ENCODE data around the gene DNAH1.
"Not testable (repeated sequence)": the region's sequence is repeated elsewhere in the genome, so short reads cannot be mapped to it uniquely, and the experiment has no call there.

Gene DNAH1

DNA sequence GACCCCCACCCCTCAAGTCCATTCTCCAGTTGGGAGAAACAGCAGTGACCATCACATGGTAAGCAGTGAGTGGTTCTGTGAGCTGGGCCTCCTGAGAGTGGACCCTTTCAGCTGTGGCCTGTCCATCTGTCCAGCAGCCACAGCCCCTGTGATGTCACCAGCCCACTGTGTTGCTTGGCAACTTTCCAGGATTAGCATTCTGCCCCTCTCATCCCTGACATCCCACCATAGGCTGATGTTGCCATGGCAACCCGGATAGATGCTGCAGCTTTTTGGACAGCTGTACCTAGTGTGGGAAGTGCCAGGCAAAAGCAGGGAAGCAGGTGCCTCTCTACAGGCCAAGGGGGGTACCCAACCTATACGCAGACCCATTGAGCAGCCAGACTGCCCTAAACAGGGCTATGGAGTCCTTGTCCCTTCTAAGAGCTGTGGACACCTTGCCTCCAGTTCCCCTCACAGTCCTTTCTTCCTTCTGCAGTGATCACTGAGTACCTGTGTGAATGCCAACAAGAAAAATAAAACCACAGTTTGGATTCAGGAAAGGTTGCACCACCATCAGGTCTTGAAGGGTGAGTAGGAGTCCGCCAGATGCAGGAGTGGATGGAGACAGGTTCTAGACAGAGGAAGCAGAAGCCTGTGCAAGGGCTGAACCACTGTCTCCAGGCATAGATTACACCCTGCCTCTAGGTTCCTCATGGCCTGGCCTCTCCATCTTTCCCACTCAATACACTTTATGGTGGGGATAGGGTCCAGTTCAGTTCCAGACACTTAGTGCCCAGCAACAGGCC is at the start of gene DNAH1:
TSS of gene DNAH1 (plus strand) at position 343 of the 788 bp plus-strand sequence. CDS start 6,124 bp downstream, outside the sequence.
- DNase-seq: no peak

DNA sequence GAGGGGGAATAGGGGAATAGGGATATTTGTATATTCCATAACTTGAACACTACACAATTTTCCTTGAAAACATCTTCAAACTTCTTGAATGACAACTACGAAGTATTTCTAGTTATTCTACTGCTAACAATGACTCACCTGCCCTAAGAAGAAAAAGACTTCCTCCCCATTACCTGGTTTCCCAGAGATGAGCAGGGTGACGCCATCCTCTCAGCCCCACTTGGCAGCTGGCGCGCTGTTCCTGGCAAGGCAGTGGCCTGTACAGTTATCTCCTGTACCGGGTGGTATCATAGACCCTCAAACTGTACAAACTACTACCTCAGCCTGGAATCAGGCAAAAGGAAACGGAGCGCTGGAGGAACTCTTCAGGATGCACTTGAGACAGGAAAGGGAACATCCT is 48.1 kb upstream of the DNAH1 start:
- DNase-seq: no peak

DNA sequence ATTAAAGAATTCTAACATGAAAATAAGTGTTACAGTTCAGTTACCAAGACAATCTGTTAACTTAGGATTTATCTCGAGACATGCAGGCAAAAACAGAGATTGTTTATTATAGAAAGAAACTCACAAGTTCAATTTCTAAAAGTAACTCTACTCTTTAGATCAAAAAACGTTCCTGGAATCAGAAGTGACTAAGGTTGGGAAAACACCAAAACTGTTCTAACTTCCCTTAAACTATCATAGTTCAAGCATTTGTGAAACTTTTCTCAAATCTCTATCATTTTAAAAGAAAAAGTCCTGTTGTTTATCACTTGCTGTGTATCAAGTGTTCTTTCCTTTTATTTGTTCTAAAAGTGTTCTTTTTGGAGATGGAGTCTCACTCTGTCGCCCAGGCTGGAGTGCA is 46.3 kb upstream of the DNAH1 start:
- no peak for DNase-seq

DNA sequence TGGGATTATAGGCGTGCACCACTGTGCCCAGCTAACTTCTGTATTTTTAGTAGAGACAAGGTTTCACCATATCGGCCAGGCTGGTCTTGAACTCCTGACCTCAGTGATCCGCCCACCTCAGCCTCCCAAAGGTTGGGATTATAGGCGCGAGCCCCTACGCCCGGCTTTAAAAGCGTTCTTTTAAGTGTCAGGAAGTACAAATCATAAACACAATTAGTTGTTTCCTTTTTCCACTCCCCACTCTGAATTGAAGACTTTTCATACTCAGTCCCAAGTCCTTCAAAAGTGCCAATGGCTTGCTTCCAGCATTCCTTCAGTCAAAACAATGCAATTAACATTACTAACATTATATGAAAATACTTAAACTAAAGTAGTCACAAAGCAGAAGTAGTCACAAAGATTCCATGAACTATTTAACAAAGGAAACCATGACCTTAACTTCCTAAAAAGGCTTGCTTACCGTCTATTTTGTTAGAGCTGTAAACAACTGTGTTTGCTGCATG is 45.8 kb upstream of the DNAH1 start:
- no peak for DNase-seq

DNA sequence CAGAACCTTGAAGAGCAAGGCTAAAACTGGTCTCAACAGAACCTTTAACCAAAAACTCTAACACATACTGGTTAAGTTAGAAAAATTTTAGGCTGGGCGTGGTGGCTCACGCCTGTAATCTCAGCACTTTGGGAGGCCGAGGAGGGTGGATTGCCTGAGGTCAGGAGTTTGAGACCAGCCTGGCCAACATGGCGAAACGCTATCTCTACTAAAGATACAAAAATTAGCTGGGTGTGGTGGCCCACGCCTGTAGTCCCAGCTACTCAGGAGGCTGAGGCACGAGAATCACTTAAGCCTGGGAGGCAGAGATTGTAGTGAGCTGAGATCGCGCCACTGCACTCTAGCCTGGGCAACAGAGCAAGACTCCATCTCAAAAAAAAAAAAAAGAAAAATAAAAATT is 43.9 kb upstream of the DNAH1 start:
- DNase-seq: not testable (repeated sequence)

DNA sequence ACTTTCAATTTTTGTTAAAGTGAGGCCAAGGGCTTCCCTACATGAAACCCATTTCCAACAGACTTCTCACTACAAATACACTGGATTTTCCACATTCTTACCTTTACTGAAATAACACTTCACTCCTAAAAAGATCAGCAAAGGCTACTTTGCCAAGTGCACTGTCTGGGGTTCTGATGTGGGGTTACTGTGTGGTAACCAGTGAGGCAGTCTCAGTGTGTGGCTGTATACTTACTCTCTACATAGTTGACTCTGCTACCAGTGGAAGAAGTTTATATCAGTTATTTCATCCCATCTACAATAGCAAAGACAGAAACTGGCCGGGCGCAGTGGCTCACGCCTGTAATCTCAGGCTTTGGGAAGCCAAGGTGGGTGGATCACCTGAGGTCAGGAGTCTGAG is 43.3 kb upstream of the DNAH1 start:
- DNase-seq: no peak

DNA sequence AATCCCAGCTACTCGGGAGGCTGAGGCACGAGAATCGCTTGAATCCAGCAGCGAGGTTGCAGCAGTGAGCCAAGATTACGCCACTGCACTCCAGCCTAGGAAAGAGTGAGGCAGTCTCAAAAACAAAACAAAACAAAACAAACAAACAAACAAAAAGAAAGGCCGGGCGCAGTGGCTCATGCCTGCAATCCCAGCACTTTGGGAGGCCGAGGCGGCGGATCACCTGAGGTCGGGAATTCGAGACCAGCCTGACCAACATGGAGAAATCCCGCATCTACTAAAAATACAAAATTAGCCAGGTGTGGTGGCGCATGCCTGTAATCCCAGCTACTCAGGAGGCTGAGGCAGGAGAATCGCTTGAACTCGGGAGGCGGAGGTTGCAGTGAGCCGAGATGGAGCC is 41.3 kb upstream of the DNAH1 start:
- not testable (repeated sequence) for DNase-seq

DNA sequence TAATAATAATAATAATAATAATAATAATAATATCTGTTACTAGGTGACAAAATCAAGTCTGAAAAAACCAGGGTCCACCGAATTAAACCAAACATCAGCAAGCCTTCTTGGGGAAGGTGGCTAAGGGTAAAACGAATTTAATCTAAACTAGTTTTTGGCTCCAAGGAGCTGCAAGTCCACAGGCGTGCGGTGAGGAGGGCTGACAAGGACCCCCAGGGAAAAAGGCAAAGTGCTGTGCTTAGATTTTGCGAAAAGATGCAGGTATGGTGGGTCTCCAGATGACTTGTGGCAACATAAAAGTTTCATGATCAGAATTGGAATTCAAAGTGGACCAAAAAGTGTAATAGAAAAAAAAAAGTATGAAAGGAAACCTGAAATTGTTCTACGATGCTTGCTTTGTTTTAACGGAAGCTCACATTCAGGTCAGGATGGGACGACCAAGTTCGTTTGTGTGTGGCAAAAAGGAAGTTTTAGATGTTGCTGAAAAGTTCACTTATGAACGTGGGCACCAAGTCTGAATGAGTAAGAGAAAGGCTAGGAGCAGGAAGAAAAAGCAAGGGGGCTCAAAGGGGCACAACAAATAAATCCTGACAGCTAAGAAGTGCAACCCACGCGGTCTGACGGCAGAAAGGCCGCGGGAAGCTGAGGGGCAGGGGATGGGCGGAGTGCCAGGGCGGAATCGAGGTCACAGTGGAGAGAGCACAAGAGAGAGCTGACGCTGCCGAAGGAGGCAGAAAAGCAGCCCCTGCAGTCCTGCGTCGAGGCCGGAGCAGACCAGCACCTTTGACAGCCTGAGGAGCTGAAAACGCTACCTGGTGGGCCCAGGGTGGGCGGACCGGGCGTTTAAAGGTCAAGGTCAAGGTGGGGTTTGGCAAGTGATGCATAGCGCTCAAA is 38.8 kb upstream of the DNAH1 start:
- peak in 11 of 14 donors; percentile 33 to 76 (median 62) for DNase-seq

DNA sequence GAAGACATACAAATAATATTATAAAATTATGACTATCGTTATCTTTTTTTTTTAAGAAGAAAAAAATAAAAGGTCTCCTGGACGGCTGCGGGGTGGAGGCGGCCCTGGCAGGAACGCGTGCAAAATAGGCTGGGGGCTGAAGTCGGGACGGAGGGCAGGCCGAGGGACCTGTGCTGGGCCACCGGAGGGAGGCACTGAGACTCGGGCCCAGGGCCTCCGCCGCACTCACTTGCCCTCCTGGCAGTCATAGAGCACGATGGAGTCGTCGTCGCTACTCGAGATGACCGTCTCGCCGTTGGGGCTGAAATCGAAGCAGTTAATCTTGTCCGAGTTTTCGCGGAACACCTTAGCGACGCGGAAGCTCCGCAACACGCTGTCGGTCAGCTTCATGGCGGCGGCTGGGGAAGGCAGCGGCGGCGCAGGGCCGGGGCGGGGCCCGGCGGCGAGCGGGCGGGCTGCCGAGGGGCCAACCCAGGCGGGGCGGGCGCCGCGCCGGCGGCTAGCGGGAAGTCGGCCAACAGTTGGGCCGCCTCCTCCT is 38.1 kb upstream of the DNAH1 start:
- peak in 3 of 14 donors; percentile 67 to 88 (median 88) for DNase-seq

DNA sequence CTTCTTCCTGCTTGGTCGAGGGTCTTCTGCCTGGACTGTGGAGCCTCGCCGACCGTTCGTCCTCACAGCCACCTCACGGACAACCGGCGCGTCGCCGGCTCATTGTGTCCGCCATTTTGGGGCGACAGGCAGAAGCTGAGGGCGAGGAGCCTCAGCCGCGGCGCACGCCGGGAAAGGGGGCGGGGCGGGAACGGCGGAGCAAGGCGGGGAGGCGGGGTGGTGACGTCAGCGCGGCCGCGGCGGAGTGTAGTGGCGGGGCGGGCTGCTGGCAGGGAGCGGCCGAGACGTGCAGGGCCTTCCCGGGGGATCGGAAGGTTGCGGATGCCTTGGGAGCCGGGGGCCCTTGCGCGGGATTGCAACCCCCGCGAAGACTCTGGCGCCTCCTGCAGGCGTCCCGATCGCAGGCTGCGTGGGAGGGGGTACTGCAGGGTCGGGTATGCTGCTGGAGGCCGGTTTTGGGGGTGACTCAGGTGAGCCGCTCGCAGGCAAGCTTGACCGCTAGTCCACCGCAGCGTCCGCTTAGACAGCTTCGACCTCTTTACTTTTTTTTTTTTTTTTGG is 37.5 kb upstream of the DNAH1 start, which contains the start of gene WDR82:
TSS of gene WDR82 (minus strand) at position 140 of the 560 bp plus-strand sequence. CDS start 288 bp downstream, outside the sequence.
- peak; percentile 48 to 98 (median 94) for DNase-seq

DNA sequence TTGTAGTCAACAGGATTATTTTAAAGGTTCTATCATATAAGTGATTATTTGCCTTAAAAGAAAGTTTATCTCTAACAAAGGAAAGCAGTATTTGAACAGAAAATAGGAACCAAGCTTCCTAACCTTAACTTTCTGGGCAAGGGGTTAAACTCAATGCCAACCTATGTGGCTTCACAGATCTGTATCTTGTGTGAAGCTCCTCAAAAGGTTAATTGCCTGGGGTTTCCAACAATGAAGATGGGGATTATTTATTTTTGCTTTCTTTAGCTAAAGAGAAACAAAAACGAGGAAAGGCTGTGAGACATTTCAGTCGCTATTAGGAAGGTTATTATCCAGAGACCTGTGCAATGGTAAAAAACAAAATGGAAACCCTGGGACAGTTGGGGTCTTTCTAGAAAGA is 36.5 kb upstream of the DNAH1 start:
- DNase-seq: no peak

DNA sequence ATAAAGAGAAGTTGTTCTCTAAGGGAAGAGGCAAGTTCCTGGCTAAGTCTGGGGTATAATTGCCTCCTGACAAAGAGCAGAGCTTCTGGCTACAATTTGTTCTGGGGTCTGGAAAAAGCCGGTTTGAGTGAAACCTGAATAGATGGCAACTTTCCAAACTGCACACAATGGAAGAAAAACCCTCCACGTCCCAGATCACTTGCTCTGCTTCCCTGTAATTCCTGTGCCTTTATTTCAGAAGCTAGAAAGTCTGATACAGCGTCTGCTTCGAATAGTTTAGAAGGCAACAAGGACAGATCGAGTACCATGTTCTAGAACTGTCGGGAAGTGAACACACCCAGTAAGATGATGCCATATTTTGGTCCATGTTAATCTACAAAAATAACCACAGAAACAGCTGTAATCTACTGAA is 36.1 kb upstream of the DNAH1 start:
- DNase-seq: no peak

DNA sequence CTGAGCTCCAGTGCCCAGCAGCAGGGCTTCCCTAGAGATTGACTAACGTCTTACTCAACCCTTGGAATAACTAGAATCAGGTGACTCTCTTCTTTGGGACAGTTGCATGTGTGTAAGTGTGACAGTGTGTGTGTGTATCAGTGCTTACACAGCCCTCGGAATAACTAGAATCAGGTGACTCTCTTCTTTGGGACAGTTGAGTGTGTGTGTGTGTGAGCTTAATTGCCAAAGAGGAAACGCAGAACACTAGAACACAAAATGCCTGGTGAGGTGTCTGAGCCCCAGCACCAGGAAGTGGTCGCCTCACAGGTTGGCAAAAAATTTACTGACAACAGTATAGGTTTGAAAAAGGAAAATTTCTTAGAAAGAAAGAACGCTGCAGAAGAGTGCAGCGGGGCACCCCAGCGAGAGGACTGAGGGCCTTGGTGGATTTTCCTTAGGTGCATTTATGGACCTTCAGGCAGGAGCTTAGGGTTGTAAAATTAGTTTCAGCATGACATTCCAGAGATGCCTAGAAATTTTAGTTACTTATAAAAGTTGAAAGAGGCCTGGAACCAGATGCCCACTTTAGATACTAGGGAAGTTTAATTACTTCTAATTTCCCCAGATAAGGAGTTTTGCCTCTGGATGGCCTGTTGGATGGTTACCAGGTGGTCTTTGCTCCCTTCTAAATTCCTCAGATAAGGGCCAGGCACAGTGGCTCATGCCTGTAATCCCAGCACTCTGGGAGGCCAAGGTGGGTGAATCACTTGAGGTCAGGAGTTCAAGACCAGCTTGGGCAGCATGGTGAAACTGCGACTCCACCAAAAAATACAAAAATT is 33.9 kb upstream of the DNAH1 start:
- no peak for DNase-seq

DNA sequence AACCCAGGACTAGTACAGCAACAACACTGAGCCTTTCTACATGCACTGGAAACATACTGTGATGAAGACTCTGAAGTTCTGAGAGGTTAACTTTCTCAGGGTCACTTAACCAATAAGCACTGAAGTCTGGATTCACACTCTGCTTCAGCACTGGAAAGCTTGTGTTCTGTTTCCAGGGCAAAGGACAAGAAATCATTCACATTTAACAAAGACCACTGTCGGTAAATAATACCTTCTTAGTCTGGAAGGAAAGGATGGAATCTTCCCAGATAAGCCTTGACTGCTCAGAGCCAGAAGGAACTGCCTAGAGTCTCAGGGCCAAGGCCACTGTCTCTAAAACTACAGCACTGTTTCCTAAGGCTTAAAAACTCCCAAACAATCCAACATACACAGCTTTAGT is 32.8 kb upstream of the DNAH1 start:
- DNase-seq: no peak

DNA sequence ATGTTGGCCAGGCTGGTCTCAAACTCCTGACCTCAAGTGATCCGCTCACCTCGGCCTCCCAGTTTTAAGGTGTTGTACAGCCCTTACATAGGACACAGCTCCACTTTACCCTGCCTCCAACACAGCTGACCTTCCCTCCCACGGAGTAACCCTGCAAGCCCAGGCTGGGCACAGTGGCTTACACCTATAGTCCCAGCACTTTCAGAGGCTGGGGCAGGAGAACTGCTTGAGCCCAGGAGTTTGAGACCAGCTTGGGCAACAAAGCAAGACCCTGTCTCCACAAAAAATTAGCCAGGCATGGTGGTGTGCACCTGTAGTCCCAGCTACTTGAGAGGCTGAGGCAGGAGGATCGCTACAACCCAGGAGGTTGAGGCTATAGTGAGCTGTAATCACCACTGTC is 32.1 kb upstream of the DNAH1 start:
- not testable (repeated sequence) for DNase-seq

DNA sequence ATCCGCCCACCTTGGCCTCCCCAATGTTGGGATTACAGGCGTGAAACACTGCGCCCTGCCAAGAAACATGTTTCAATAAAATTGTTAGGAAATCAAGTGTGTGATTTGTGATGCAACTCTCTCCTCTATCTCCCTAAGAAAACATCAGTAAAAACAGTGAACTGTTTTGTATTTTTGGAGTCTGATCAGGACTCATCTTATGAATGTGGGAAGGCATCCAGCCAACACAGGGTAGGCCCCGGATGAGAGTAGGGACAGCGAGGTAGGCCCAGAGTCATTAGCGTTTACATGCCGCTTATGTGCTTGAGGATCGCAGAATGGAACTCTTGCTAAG is 29.4 kb upstream of the DNAH1 start:
- DNase-seq: no peak

DNA sequence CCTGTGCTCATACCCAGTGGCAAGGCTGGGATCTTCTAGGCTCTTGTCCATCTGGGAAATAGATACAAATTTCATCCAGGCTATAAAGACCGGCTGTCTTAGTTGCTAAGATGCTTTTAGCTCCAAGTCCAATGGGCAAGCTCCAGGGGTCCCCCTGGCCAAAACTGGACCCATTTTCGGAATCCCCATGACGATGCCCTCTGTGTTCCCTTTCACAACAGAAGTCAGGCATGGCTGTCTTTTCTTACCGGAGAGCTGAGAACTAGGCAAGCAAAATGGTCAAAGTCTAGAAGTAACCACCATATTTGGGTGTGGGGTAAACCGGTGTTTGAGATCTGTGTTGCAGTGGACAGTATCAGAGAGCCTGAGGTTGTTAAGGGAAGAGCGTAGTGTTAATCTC is 27.4 kb upstream of the DNAH1 start:
- DNase-seq: no peak

DNA sequence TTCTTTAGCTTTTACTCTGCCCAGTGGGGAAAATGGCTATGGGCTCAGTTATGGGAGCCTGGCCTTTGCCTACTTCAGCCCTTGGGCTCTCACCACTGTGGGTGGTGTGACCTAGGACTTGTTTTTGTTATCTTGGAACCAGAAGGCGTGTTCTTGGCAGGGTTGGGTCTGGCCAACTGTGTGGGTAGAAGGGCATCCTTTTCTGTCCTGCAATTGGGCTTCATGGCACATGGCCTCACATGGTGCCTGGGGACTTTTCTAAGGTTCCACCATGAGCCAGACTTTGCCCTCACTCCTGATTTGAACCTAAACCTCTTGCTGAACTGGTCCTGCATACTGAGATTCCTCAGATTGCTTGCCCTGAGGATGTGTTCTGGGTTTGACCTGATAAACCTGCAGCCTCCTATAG is 26.8 kb upstream of the DNAH1 start:
- DNase-seq: no peak

DNA sequence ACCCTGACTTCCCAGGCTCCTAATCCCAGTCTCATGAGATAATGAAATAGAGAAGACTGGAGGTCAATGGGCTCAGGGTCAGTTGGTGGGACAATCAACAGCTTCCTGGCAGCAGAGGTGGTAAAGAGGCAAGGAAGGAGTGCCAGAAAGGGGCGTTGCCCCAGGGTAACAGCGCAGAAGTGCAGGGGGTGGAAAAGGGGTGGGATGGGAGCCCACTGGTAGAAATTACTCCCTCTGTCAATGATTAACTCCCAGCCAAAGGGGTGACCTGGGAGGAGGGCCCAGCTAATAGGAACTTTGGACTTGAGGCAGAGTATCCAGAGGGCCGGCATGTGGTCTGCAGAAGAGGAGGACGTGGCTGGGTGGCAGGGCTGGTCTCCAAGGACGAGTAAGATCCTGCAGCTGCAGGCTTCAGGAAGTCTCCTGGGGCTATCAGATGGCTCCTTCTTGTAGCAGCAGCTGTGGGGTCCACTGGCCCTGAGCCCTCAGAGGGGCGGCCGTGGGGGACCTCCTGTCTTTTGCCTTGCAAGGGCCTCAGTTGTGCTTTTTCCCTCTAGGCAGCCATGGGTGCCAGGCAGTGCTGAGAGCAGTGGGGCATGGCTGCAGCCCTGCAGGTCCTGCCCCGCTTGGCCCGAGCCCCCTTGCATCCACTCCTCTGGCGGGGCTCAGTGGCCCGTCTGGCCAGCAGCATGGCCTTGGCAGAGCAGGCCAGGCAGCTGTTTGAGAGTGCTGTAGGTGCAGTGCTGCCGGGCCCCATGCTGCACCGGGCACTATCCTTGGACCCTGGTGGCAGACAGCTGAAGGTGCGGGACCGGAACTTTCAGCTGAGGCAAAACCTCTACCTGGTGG is 26.1 kb upstream of the DNAH1 start:
- DNase-seq: no peak

DNA sequence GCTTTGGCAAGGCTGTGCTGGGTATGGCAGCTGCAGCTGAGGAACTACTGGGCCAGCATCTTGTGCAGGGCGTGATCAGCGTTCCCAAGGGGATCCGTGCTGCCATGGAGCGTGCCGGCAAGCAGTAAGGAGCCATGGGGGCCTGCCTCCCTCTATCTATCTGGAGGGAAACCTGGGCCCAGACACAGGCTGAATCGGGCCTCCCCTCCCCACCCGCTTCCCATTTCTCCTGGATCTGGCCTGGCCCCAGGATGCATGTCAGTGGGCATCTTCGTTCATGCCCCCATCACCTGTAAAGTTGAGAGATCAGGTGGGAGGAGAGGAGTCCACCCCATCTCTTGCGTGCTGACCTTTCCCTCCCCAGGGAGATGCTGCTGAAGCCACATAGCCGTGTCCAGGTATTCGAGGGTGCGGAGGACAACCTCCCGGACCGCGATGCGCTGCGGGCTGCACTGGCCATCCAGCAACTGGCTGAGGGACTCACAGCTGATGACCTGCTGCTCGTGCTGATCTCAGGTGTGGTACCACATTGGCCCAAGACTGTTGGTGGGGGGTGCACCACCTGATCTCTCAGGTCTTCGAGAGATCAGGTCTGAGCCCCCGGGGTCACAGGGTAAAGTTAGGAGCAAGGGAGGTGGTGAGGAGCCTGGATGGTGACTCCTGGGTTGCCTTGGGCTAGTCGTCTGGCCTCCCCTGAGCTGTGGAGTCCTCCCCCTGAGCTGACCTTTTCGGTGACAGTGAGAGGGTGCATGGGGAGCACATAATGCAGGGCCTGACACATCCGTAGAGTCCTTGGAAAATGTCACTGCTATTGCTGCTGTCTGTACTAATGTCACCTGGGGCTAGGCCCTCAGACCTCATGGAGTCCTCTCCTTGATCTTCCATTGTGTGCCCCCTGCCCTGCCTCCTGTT is 25.3 kb upstream of the DNAH1 start:
- no peak for DNase-seq
